SU-DHL-6 (cell line): ENCODE results near the gene CHURC1.

ENCODE experiments used
- H2AFZ ChIP-seq: fragments of 200-600 bp; sonication (generic); 2 replicates; pipeline ENCODE4 v1.6.1; 2014; ENCODE audit warnings: low read depth, mild to moderate bottlenecking, moderate library complexity, mixed read lengths, antibody characterized with exemption, low read length; ENCODE audit not compliant: severe bottlenecking
- H3F3A ChIP-seq: fragments of 200-600 bp; shearing (Covaris generic); 2 replicates; pipeline ENCODE4 v1.6.0; 2016; ENCODE audit warnings: antibody characterized with exemption, mild to moderate bottlenecking; ENCODE audit not compliant: insufficient read depth
- H3K27ac ChIP-seq: fragments of 200-600 bp; sonication (generic); 2 replicates; pipeline ENCODE4 v1.5.1; 2016; ENCODE audit warnings: low read depth, mild to moderate bottlenecking, low read length, moderate library complexity, mixed read lengths
- H3K27me3 ChIP-seq: fragments of 200-600 bp; sonication (generic), shearing (Covaris generic); 2 replicates; pipeline ENCODE4 v1.6.0; 2014; ENCODE audit warnings: mild to moderate bottlenecking, low read length
- H3K36me3 ChIP-seq: fragments of 200-600 bp; sonication (generic); 2 replicates; pipeline ENCODE4 v1.6.1; 2014; ENCODE audit warnings: mild to moderate bottlenecking, low read length, mixed read lengths
- H3K4me2 ChIP-seq: fragments of 300-600, 200-600 bp; shearing (Covaris generic), sonication (generic); 2 replicates; pipeline ENCODE4 v1.6.0; 2014; ENCODE audit warnings: low read length, low read depth, mild to moderate bottlenecking; ENCODE audit not compliant: poor library complexity, severe bottlenecking
- H3K4me3 ChIP-seq: fragments of 200-600 bp; sonication (generic); 2 replicates; pipeline ENCODE4 v1.5.1; 2014; ENCODE audit warnings: antibody characterized with exemption, low read length, mild to moderate bottlenecking, mixed read lengths; ENCODE audit not compliant: insufficient read depth, poor library complexity, severe bottlenecking
- H3K79me2 ChIP-seq: fragments of 200-600 bp; sonication (generic); 2 replicates; pipeline ENCODE4 v1.6.1; 2014; ENCODE audit warnings: mild to moderate bottlenecking, low read length, moderate library complexity; ENCODE audit not compliant: insufficient read depth
- H3K9ac ChIP-seq: fragments of 200-600 bp; sonication (generic); 2 replicates; pipeline ENCODE4 v1.7.0; 2014; ENCODE audit warnings: mild to moderate bottlenecking, low read length
- H3K9me2 ChIP-seq: fragments of 200-600 bp; sonication (generic); replicated peaks from 2 replicates; pipeline ENCODE4 v1.6.1; 2014; ENCODE audit warnings: low read length; ENCODE audit not compliant: insufficient read depth
- H3K9me3 ChIP-seq: fragments of 200-600 bp; sonication (generic); 2 replicates; pipeline ENCODE4 v1.6.1; 2014; ENCODE audit warnings: low read length, mixed read lengths; ENCODE audit not compliant: insufficient read depth
- H4K20me1 ChIP-seq: fragments of 200-600 bp; sonication (generic); 2 replicates; pipeline ENCODE4 v1.6.1; 2014; ENCODE audit warnings: low read depth, mild to moderate bottlenecking, antibody characterized with exemption, low read length, moderate library complexity, mixed read lengths
- EZH2phosphoT487 ChIP-seq: fragments of 200-600 bp; sonication (generic), shearing (Covaris generic); conservative IDR thresholded peaks from 2 replicates; pipeline ENCODE4 v1.6.1; 2018; ENCODE audit warnings: mild to moderate bottlenecking, antibody characterized with exemption, low read length, moderate library complexity, mixed read lengths
- TF ChIP-seq, protein P1 (sequence below): fragments of 200-600 bp; sonication (generic); IDR thresholded peaks from one replicate; pipeline ENCODE4 v1.5.1; 2017; ENCODE audit warnings: antibody characterized with exemption, mild to moderate bottlenecking, low read length, moderate library complexity; ENCODE audit not compliant: insufficient read depth, poor library complexity, severe bottlenecking

CHURC1 gene

DNA sequence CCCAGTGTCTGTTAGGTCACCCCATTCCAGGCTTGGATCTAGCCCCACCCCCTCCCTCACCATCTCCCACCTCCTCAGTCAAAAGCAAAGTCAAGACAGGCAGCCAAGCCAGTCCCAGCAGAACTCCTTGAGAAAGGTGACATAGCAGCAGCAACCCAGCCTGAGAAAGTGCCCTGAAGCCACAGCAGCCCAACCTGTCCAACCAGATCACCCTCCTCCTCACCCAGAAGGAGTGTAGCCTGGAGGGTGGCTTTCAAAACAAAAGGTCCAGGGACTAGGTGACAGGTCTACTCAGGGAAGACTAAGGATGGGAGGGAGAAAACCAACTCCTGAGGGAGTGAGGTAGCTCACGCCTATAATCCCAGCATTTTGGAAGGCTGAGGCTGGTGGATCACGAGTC is 52.7 kb downstream of the CHURC1 start:
- no peaks in the 10 kb centered on the region for H3K9me3 ChIP-seq
- no peaks in the 10 kb centered on the region for H3K27me3 ChIP-seq
- H2AFZ ChIP-seq, result no peak overlapping the region
- no peaks in the 10 kb centered on the region for H3K79me2 ChIP-seq
- H3K9me2 ChIP-seq, result no peaks in the 10 kb centered on the region
- H4K20me1 ChIP-seq, result no peaks in the 10 kb centered on the region
- no peak overlapping the region for H3K4me3 ChIP-seq
- TF ChIP-seq EZH2phosphoT487, result no peak
- TF ChIP-seq, protein P1, sequence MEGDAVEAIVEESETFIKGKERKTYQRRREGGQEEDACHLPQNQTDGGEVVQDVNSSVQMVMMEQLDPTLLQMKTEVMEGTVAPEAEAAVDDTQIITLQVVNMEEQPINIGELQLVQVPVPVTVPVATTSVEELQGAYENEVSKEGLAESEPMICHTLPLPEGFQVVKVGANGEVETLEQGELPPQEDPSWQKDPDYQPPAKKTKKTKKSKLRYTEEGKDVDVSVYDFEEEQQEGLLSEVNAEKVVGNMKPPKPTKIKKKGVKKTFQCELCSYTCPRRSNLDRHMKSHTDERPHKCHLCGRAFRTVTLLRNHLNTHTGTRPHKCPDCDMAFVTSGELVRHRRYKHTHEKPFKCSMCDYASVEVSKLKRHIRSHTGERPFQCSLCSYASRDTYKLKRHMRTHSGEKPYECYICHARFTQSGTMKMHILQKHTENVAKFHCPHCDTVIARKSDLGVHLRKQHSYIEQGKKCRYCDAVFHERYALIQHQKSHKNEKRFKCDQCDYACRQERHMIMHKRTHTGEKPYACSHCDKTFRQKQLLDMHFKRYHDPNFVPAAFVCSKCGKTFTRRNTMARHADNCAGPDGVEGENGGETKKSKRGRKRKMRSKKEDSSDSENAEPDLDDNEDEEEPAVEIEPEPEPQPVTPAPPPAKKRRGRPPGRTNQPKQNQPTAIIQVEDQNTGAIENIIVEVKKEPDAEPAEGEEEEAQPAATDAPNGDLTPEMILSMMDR, result no peak
- no peaks in the 10 kb centered on the region for H3K36me3 ChIP-seq
- H3F3A ChIP-seq, result no peaks in the 10 kb centered on the region
- no peak overlapping the region for H3K27ac ChIP-seq
- H3K4me2 ChIP-seq, result no peak overlapping the region
- no peak overlapping the region for H3K9ac ChIP-seq

DNA sequence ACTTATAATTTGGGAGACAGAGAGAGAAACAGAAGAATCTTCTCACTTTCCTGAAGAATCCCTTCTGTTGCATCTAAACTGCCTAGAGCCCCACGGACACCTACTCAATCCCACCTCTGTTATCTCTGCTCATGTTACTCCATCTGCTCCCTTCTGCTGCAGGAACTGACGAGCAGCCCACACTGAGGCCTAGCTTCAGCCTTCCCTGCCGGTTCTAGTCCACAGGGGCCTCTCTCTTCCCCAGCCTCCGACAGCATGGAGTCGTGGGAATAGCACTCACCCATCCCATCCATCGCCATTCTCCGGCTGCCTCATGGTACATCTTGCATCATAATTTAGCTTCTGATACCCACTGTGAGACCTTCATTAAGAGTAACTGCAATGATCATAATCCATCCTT is 53.9 kb downstream of the CHURC1 start:
- TF ChIP-seq, protein P1, result no peak
- TF ChIP-seq EZH2phosphoT487, result no peak
- H3K27me3 ChIP-seq, result no peaks in the 10 kb centered on the region
- H4K20me1 ChIP-seq, result no peaks in the 10 kb centered on the region
- no peak overlapping the region for H3K4me3 ChIP-seq
- no peaks in the 10 kb centered on the region for H3F3A ChIP-seq
- H3K9me3 ChIP-seq, result no peaks in the 10 kb centered on the region
- H3K9me2 ChIP-seq, result no peaks in the 10 kb centered on the region
- no peak overlapping the region for H2AFZ ChIP-seq
- no peaks in the 10 kb centered on the region for H3K36me3 ChIP-seq
- no peak overlapping the region for H3K27ac ChIP-seq
- no peaks in the 10 kb centered on the region for H3K79me2 ChIP-seq
- H3K4me2 ChIP-seq, result no peak overlapping the region
- H3K9ac ChIP-seq, result no peak overlapping the region

DNA sequence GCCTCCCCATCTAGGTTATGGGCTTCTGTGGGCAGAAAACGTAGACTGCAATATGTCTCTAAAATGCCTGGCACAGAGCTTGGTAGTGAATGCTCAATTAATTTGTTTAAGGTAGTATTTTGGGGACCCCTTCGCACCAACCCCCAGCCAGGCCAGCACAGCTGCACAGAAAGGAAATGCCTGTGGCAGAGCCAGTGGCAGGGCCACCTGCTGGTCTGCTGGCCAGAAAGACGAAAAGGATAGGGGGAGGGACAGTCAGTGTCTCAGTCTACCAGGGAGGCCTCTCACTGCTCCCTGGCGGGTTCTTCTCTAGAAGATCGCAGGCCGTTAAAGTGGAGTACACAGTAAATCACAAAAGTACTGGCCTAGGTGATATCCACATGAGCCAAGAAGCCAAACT is 54.4 kb downstream of the CHURC1 start:
- TF ChIP-seq EZH2phosphoT487, result no peak
- TF ChIP-seq, protein P1, result no peak
- H3K27me3 ChIP-seq, result no peaks in the 10 kb centered on the region

DNA sequence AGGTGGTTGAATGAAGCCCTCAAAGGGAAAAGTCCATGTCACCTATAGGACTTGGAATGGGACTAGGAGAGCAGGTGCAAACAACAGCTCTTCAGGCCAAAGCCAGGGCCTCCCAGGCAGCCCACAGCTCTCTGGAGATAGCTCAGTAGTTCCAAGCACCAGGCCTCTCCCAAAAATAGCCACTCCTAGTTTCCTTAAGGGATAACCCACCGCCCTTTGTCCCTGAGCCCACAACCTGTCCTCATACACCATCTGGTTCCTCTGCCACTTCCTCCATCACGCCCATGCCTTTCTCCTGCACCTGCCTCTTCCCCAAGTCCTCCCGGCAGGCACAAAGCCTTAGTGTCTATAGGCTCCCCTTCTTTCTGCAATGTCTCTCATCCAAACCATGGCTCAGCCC is 55.8 kb downstream of the CHURC1 start:
- H3K9me3 ChIP-seq, result no peaks in the 10 kb centered on the region
- no peaks in the 10 kb centered on the region for H3K9me2 ChIP-seq
- no peak overlapping the region for H3K27ac ChIP-seq
- H3K4me2 ChIP-seq, result no peak overlapping the region
- H3K4me3 ChIP-seq, result no peak overlapping the region
- no peaks in the 10 kb centered on the region for H4K20me1 ChIP-seq
- no peak overlapping the region for H2AFZ ChIP-seq
- no peaks in the 10 kb centered on the region for H3K79me2 ChIP-seq
- H3K27me3 ChIP-seq, result no peaks in the 10 kb centered on the region
- H3K9ac ChIP-seq, result no peak overlapping the region
- no peak for TF ChIP-seq EZH2phosphoT487
- TF ChIP-seq, protein P1, result no peak
- no peaks in the 10 kb centered on the region for H3K36me3 ChIP-seq
- H3F3A ChIP-seq, result no peaks in the 10 kb centered on the region

More for the DNA sequence above, 54.4 kb downstream of the CHURC1 start:
- Histone ChIP-seq H3K9me3 (no peaks in the 10 kb centered on the region), H3K36me3 (no peaks in the 10 kb centered on the region), H3K9ac (no peak overlapping the region), H3K27ac (no peak overlapping the region), H3K4me3 (no peak overlapping the region), H3K4me2 (no peak overlapping the region), H3F3A (no peaks in the 10 kb centered on the region), H2AFZ (no peak overlapping the region), H3K9me2 (no peaks in the 10 kb centered on the region), H4K20me1 (no peaks in the 10 kb centered on the region), H3K79me2 (no peaks in the 10 kb centered on the region)
